Activated naive CD8-positive, alpha-beta T cell treated with anti-CD3 and anti-CD28 coated beads, Interleukin-2, amount 10 ng/mL, durations not matched to agents 7 days and 5 days (primary cell): Measurements from ENCODE around the gene LHPP. TPM values are rescaled to one million over a fixed set of nuclear protein-coding genes. Genes with fewer than 3 reads are reported as not detected.

ENCODE experiments used
- ATAC-seq: fragments of 150-1000 bp; cut with Tn5 transposase; one replicate; pipeline ENCODE4 v1.10.0; 2021; ENCODE audit warnings: low read depth, moderate library complexity
- POLR2A ChIA-PET: fragments of 350-600 bp; sonication (Branson Sonifier 250); formaldehyde crosslinking; loops from one replicate; lab custom pipeline; 2021; ENCODE audit warnings: antibody characterized with exemption; lab: Charles Lee
- DNase-seq: peaks from one replicate; pipeline ENCODE4 v3.0.0; 2021
- H3K27ac Mint-ChIP-seq: one replicate; pipeline ENCODE4 v1.8.0; 2022; ENCODE audit warnings: mild to moderate bottlenecking, mixed read lengths
- H3K27me3 Mint-ChIP-seq: one replicate; pipeline ENCODE4 v1.8.0; 2022; ENCODE audit warnings: mild to moderate bottlenecking, moderate library complexity, mixed read lengths
- H3K36me3 Mint-ChIP-seq: one replicate; pipeline ENCODE4 v1.8.0; 2021; ENCODE audit warnings: mild to moderate bottlenecking, mixed read lengths
- H3K4me1 Mint-ChIP-seq: one replicate; pipeline ENCODE4 v1.8.0; 2021; ENCODE audit warnings: mixed read lengths
- H3K4me3 Mint-ChIP-seq: one replicate; pipeline ENCODE4 v1.8.0; 2022; ENCODE audit warnings: mild to moderate bottlenecking, moderate library complexity, mixed read lengths
- H3K9me3 Mint-ChIP-seq: one replicate; pipeline ENCODE4 v1.8.0; 2021; ENCODE audit warnings: mixed read lengths
- total RNA-seq, 2 experiments: library from RNA; stranded (reverse); gene quantifications; one replicate each; pipeline ENCODE4 v1.2.3, GENCODE V29; 2021

The LHPP gene
- total RNA-seq, 2 experiments from 2014 or later = 21.4 to 24.3 TPM

GRCh38 chr10:124616040-124616835, 154.6 kb downstream of the LHPP start:
- no peak for ATAC-seq
- H3K36me3 Mint-ChIP-seq = no peaks in the 10 kb centered on the region

DNA sequence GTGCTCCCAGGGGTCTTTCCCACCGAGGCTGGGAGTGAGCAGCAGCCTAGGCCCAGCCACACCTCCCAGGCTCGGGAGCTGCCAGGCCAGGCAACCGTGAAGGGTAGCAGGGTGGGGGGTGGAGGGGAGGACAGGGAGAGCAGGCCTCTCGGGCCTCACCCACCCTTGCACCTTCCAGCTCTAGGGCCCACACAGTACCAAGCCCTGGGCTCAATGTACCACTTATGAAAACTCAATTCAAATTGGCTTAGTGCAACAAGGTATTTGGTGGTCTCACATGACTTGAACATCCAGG, 155.2 kb downstream of the LHPP start:
- ATAC-seq (no peak), DNase-seq (no peak)
- Mint-ChIP-seq H3K4me3 (no peak overlapping the region), H3K4me1 (peaks cover 5% of the 10 kb centered on the region), H3K27ac (no peak overlapping the region), H3K9me3 (no peaks in the 10 kb centered on the region), H3K36me3 (no peaks in the 10 kb centered on the region), H3K27me3 (no peaks in the 10 kb centered on the region)
- POLR2A ChIA-PET = no interaction called here

More at GRCh38 chr10:124616040-124616835, 154.6 kb downstream of the LHPP start:
- Mint-ChIP-seq H3K27ac (no peak overlapping the region), H3K4me1 (peaks cover 8% of the 10 kb centered on the region), H3K9me3 (no peaks in the 10 kb centered on the region), H3K27me3 (no peaks in the 10 kb centered on the region), H3K4me3 (no peak overlapping the region)
- no peak for DNase-seq
- POLR2A ChIA-PET = no interaction called here

DNA sequence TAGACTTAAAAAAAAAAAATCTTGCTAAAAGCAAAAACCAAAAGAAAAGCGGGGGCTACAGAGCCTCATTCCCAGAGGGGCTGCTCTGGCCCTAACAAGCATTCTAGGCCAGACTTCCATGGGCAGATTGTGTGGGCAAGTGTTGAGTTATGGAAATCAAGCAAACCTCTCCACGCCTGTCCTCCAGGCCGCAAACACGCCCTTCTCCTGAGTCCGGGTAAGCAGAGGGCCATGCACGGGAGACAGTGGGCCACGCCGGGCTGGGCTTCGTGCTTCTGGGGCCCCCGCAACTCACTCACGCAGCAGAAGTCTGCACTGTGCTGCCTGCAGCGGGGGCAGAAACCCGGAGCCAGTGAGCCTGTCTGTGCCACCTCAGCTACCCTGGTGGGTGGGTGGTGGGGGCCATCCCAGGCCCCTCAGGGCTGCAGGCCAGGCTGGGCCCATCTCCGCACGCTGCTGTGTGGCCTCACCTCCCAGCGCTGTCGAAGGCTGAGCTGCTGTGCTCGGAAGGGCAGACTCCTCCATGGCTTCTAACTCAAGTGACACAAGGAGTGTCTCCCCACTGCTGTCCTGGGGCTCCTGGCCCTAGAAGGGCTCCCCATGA, 156.9 kb downstream of the LHPP start:
- no peak for DNase-seq
- Mint-ChIP-seq H3K36me3 (no peaks in the 10 kb centered on the region), H3K4me3 (no peak overlapping the region), H3K4me1 (peaks cover 2% of the 10 kb centered on the region), H3K27me3 (no peaks in the 10 kb centered on the region), H3K9me3 (no peaks in the 10 kb centered on the region), H3K27ac (no peak overlapping the region)
- ATAC-seq = no peak
- POLR2A ChIA-PET = no interaction called here

GRCh38 chr10:124619195-124619594, 157.6 kb downstream of the LHPP start:
- peaks cover 2% of the 10 kb centered on the region for H3K4me1 Mint-ChIP-seq
- POLR2A ChIA-PET = no interaction called here
- no peak overlapping the region for H3K27ac Mint-ChIP-seq
- no peak overlapping the region for H3K4me3 Mint-ChIP-seq
- no peak for DNase-seq
- no peaks in the 10 kb centered on the region for H3K9me3 Mint-ChIP-seq
- no peak for ATAC-seq
- H3K27me3 Mint-ChIP-seq = no peaks in the 10 kb centered on the region
- H3K36me3 Mint-ChIP-seq = no peaks in the 10 kb centered on the region

GRCh38 chr10:124619802-124620490, 158.3 kb downstream of the LHPP start:
- H3K4me3 Mint-ChIP-seq = no peak overlapping the region
- ATAC-seq = no peak
- H3K9me3 Mint-ChIP-seq = no peaks in the 10 kb centered on the region
- no peak overlapping the region for H3K27ac Mint-ChIP-seq
- no peak for DNase-seq
- H3K27me3 Mint-ChIP-seq = no peaks in the 10 kb centered on the region
- H3K36me3 Mint-ChIP-seq = no peaks in the 10 kb centered on the region
- POLR2A ChIA-PET = no interaction called here
- peaks cover 2% of the 10 kb centered on the region for H3K4me1 Mint-ChIP-seq

GRCh38 chr10:124621637-124622036, 160.0 kb downstream of the LHPP start:
- no peak overlapping the region for H3K4me3 Mint-ChIP-seq
- H3K27ac Mint-ChIP-seq = no peak overlapping the region
- POLR2A ChIA-PET = interaction anchor here (1.1 kb wide), 1 partner anchor 9 kb away, joined by 3 read pairs; no protein-coding TSS in a partner anchor

GRCh38 chr10:124622158-124622557, 160.5 kb downstream of the LHPP start:
- H3K36me3 Mint-ChIP-seq = no peaks in the 10 kb centered on the region
- H3K9me3 Mint-ChIP-seq = no peaks in the 10 kb centered on the region
- no peak overlapping the region for H3K4me3 Mint-ChIP-seq
- no peak for ATAC-seq
- H3K27me3 Mint-ChIP-seq = no peaks in the 10 kb centered on the region
- no peak overlapping the region for H3K27ac Mint-ChIP-seq
- peaks cover 11% of the 10 kb centered on the region for H3K4me1 Mint-ChIP-seq
- POLR2A ChIA-PET = interaction anchor here (1.1 kb wide), 1 partner anchor 9 kb away, joined by 3 read pairs; no protein-coding TSS in a partner anchor
- no peak for DNase-seq

More at GRCh38 chr10:124621637-124622036, 160.0 kb downstream of the LHPP start:
- Mint-ChIP-seq H3K9me3 (no peaks in the 10 kb centered on the region), H3K36me3 (no peaks in the 10 kb centered on the region), H3K27me3 (no peaks in the 10 kb centered on the region), H3K4me1 (peaks cover 6% of the 10 kb centered on the region)
- no peak for DNase-seq
- ATAC-seq = no peak

- POLR2A ChIA-PET = no interaction called here
- H3K4me3 Mint-ChIP-seq = no peak overlapping the region
- no peaks in the 10 kb centered on the region for H3K36me3 Mint-ChIP-seq
- H3K4me1 Mint-ChIP-seq = peaks cover 17% of the 10 kb centered on the region
- no peaks in the 10 kb centered on the region for H3K27me3 Mint-ChIP-seq
- DNase-seq = no peak
- no peaks in the 10 kb centered on the region for H3K9me3 Mint-ChIP-seq
- no peak overlapping the region for H3K27ac Mint-ChIP-seq
- ATAC-seq = no peak
Measured at GRCh38 chr10:124622866-124623536, 161.4 kb downstream of the LHPP start.

- ATAC-seq = no peak
Measured at GRCh38 chr10:124624006-124624405, 162.4 kb downstream of the LHPP start.

GRCh38 chr10:124624466-124624865, 162.8 kb downstream of the LHPP start:
- no peak overlapping the region for H3K4me3 Mint-ChIP-seq

More at GRCh38 chr10:124624006-124624405, 162.4 kb downstream of the LHPP start:
- DNase-seq = no peak
- POLR2A ChIA-PET = no interaction called here
- Mint-ChIP-seq H3K4me3 (no peak overlapping the region), H3K9me3 (no peaks in the 10 kb centered on the region), H3K27ac (no peak overlapping the region), H3K4me1 (peaks cover 16% of the 10 kb centered on the region), H3K27me3 (no peaks in the 10 kb centered on the region), H3K36me3 (no peaks in the 10 kb centered on the region)

DNA sequence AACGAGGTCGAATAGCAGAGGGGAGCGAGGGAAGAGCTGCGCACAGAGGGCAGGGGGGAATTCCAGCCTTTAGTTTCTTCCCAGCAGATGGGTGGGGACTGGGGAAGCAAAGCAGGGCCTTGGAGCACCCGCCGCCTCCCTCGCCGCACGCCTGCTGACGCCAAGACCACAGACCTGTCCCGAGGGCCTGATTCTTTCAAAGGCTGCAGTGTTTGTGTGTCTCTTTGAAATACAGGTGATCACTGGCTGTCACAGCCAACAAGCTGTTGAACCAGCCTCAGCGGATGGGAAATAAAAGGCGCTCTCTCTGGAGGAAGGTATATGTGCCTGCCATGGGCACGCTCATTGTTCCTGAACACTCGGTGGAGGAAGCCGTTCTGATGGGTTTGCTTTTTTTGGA, 163.3 kb downstream of the LHPP start:
- no peak overlapping the region for H3K27ac Mint-ChIP-seq
- DNase-seq (no peak), ATAC-seq (no peak)
- no peaks in the 10 kb centered on the region for H3K27me3 Mint-ChIP-seq
- H3K9me3 Mint-ChIP-seq = no peaks in the 10 kb centered on the region
- POLR2A ChIA-PET = no interaction called here
- H3K4me1 Mint-ChIP-seq = peaks cover 15% of the 10 kb centered on the region
- H3K36me3 Mint-ChIP-seq = no peaks in the 10 kb centered on the region
- no peak overlapping the region for H3K4me3 Mint-ChIP-seq

More at GRCh38 chr10:124624466-124624865, 162.8 kb downstream of the LHPP start:
- H3K36me3 Mint-ChIP-seq = no peaks in the 10 kb centered on the region
- ATAC-seq (no peak), DNase-seq (no peak)
- H3K27me3 Mint-ChIP-seq = no peaks in the 10 kb centered on the region
- POLR2A ChIA-PET = no interaction called here
- H3K4me1 Mint-ChIP-seq = peaks cover 15% of the 10 kb centered on the region
- no peak overlapping the region for H3K27ac Mint-ChIP-seq
- no peaks in the 10 kb centered on the region for H3K9me3 Mint-ChIP-seq

DNA sequence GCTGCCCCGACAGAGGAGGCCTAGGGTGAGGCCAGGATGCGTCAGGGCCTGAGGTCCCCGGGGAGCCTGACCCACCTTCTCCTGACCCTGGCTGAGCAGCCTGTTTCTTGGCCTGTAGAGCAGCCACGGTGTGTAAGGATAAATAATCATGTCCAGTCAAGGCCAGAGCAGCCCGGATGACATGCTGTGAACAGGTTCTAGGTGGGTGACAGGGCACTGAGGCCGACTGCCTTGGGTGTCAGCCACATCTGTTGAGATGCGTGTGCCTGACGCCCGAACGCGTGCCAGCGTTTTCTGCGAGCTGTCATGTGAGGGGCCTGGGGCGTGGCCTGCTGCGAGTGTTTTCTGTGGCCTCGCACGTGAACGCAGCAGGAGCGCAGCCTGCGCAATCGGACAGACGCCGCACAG, 164.2 kb downstream of the LHPP start:
- no peak for ATAC-seq
- Mint-ChIP-seq H3K27ac (no peak overlapping the region), H3K9me3 (no peaks in the 10 kb centered on the region), H3K4me1 (peaks cover 15% of the 10 kb centered on the region), H3K36me3 (no peaks in the 10 kb centered on the region), H3K27me3 (no peaks in the 10 kb centered on the region), H3K4me3 (no peak overlapping the region)
- POLR2A ChIA-PET = no interaction called here
- no peak for DNase-seq

DNA sequence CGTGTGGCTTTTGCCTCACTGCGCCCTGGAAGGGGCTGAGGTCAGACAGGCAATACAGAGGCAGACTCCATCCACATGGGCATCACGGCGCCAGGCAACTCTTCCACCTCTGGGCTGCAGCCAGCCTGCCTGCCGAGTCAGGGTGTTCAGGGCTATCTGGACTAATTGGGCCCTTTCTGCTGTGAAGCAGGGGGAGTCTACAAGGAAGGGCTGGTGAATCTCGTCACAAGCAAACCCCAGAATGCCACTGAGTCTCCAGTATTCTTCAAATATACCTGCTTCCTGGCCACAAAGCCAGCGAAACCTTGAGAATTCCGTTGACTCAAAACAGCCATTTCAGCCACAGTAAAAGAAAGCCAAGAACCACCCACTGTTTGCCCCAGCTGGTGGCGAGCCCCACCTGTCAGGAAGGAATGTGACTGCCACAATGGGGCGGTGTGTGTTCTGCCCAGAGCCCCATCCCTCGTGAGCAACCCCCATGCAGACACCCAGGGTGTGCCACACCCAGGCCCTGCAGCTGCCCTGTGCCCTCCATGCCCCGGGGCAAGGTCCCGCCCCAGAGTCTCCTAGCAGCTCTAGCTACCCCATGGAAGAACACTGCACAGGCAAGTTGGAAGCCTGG, 165.2 kb downstream of the LHPP start:
- Mint-ChIP-seq H3K4me1 (peaks cover 19% of the 10 kb centered on the region), H3K4me3 (peak overlapping the region; percentile 42), H3K36me3 (no peaks in the 10 kb centered on the region), H3K27ac (peak overlapping the region; percentile 34), H3K9me3 (no peaks in the 10 kb centered on the region), H3K27me3 (no peaks in the 10 kb centered on the region)
- POLR2A ChIA-PET = no interaction called here
- ATAC-seq = peak; percentile 60
- peak; percentile 49 for DNase-seq
